ENCODE data around the gene TECR. TPM values are rescaled to one million over a fixed set of nuclear protein-coding genes. Genes with fewer than 3 reads are reported as not detected.

The TECR gene
- total RNA-seq, 1 donor from 2014 or later: 123 TPM

GRCh38 chr19:14558370-14559066 lies 29.1 kb downstream of the TECR start:
- DNase-seq (no peak), ATAC-seq (no peak)
- Histone ChIP-seq H3K27ac (no peak overlapping the region), H3K27me3 (no peaks in the 10 kb centered on the region), H3K4me3 (no peak overlapping the region), H3K4me1 (peaks cover 11% of the 10 kb centered on the region), H3K9me3 (no peaks in the 10 kb centered on the region), H3K36me3 (no peaks in the 10 kb centered on the region)
- intact Hi-C loops (cut with DNase I): no loop called here
- no peak for TF ChIP-seq CTCF (IDR thresholded peaks at IDR 0.05)

GRCh38 chr19:14559916-14560775 lies 30.8 kb downstream of the TECR start:
- intact Hi-C loops (cut with DNase I): no loop called here
- DNase-seq: no peak
- peaks cover 5% of the 10 kb centered on the region for H3K36me3 ChIP-seq
- H3K27me3 ChIP-seq: no peaks in the 10 kb centered on the region
- H3K4me3 ChIP-seq: no peak overlapping the region
- H3K27ac ChIP-seq: peak overlapping the region; percentile 0
- ATAC-seq: no peak
- no peaks in the 10 kb centered on the region for H3K9me3 ChIP-seq
- peaks cover 11% of the 10 kb centered on the region for H3K4me1 ChIP-seq
- TF ChIP-seq CTCF (IDR thresholded peaks at IDR 0.05): no peak

GRCh38 chr19:14560776-14561108 lies 31.3 kb downstream of the TECR start:
- no peak for TF ChIP-seq CTCF (IDR thresholded peaks at IDR 0.05)
- intact Hi-C loops (cut with DNase I): no loop called here
- ATAC-seq (no peak), DNase-seq (no peak)
- no peak overlapping the region for H3K4me3 ChIP-seq
- H3K9me3 ChIP-seq: no peaks in the 10 kb centered on the region
- H3K27me3 ChIP-seq: no peaks in the 10 kb centered on the region
- peak overlapping the region; percentile 0 for H3K27ac ChIP-seq
- peaks cover 11% of the 10 kb centered on the region for H3K4me1 ChIP-seq
- H3K36me3 ChIP-seq: peaks cover 11% of the 10 kb centered on the region

GRCh38 chr19:14561249-14561648 lies 31.9 kb downstream of the TECR start:
- no peak overlapping the region for H3K4me3 ChIP-seq
- DNase-seq: no peak
- ATAC-seq: no peak
- H3K36me3 ChIP-seq: peaks cover 16% of the 10 kb centered on the region
- H3K27me3 ChIP-seq: no peaks in the 10 kb centered on the region
- peak overlapping the region; percentile 0 for H3K27ac ChIP-seq
- H3K9me3 ChIP-seq: no peaks in the 10 kb centered on the region
- intact Hi-C loops (cut with DNase I): no loop called here
- no peak for TF ChIP-seq CTCF (IDR thresholded peaks at IDR 0.05)
- H3K4me1 ChIP-seq: peaks cover 8% of the 10 kb centered on the region

- no peak for TF ChIP-seq CTCF (IDR thresholded peaks at IDR 0.05)
- no peak for DNase-seq
- intact Hi-C loops (cut with DNase I): no loop called here
- H3K27me3 ChIP-seq: no peaks in the 10 kb centered on the region
- no peak for ATAC-seq
- no peaks in the 10 kb centered on the region for H3K9me3 ChIP-seq
- H3K36me3 ChIP-seq: peaks cover 17% of the 10 kb centered on the region
- no peak overlapping the region for H3K4me3 ChIP-seq
- H3K27ac ChIP-seq: peak overlapping the region; percentile 0
- peaks cover 2% of the 10 kb centered on the region for H3K4me1 ChIP-seq
Measured at GRCh38 chr19:14561847-14562351, 32.5 kb downstream of the TECR start.
